ENCODE results near the gene CDC42BPG.

The CDC42BPG gene

DNA sequence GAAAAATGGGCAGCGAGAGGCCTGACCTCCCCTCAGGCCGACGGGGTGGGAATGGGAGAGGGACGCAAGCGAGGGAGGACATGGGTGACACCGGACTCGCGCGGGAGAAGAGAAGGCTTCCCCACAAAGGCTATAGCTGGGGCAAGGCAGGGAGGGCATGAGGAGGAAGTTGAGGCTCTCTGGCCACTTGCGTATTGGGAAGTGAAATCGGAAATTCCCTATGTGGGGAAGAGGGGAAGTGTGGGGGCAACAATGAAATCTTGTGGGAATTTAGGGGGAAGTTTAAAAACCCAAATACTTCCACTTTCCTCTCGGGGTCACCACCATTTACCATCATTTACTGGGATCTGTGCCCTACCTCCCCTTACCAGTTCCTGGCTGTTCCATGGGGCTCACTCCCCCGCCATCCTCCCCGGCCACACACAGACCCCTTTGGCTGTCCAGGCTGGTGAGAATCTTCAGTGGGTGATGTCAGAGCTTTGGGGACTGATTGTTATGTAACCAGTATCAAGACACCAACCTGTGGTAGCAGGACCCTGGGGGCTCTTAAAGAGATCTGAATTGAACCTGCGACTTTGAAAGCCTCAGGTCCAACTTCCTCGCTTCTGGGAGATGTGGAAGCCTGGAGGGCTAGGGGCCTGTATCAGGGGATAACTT, 34.9 kb upstream of the CDC42BPG start:
- DNase-seq = no peak

DNA sequence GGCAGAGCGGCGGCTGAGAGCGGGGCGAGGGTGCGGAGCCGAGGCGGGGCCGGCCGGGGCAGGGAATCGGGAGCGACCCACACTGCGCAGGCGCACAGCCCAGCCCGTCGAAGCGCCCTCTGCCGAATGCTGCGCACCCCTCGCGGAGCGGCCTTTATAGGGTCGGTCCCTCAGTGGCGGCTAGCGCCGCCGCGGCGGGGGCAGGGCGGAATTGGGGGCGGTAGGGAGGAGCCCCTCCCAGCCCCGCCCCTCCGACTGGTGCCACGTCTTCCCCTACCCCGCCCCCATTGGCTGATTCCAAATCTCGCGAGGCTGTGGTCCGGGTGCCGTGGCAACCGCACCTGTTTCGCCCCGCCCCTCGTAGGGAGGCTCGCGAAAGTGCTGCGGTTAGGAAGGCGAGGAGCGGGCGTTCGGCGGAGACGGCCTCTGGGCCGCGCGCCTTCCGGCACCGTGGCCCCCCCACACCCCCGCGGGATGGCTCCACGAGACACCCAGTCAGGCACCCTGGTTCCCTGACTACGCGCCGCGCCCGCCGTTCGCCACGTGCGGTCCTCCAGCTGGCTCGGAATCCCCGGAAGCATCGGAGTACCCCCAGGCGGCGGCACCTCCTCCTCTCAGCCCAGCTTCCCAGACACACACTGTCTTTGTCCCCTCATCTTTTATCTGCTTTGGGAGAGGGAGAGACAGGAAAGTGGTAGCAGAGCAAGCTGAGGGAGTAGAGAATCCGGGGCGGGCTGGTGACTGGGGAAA, 34.2 kb upstream of the CDC42BPG start, which contains the start of gene EHD1:
Gene EHD1 (minus strand): TSS at position 128 of the 750 bp plus-strand sequence. CDS start 157 bp downstream, outside the sequence.
- peak; percentile 97 for DNase-seq

DNA sequence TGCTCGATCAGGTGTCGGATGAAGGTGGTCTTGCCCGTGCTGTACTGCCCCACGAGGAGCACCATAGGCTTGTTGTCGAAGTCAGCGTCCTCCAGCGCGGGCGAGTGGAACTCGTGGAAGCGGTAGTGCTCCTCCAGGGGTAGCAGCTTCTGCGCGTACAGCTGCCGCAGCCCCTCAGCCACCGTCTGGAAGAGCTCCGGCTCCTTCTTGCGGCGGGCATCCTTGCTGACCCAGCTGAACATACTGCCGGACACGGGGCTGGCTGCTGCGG, 33.7 kb upstream of the CDC42BPG start:
- DNase-seq = no peak

- DNase-seq = no peak
Measured at GRCh38 chr11:64877390-64878222, 33.2 kb upstream of the CDC42BPG start.

DNA sequence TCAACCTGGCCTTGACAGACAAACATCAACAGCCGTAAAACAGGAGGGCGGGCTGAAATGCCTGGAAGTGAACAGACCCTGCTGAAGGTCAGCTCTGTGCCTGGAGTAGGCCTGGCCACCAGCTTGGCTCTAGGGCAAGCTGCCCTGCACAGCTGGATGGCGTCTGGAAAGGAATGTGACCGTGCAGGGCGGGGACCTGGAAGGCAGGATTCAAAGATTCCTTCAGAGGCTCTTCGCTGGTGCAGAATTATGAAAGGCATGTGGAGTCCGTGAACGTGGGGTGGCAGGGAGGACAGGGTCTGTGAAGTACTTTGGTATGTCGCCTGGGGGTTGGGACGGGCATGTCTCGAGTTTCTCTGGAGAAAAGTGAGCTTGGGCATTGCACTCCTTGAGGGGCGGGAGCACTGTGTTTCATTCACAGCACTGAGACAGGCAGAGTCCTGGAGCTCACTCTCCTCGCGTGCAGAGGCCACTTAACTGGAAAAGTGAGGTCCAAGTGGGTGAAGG, 32.4 kb upstream of the CDC42BPG start:
- DNase-seq = no peak

GRCh38 chr11:64876229-64876750, 31.8 kb upstream of the CDC42BPG start:
- DNase-seq = no peak

GRCh38 chr11:64875369-64876228, 31.1 kb upstream of the CDC42BPG start:
- no peak for DNase-seq

- DNase-seq = no peak
Measured at GRCh38 chr11:64874308-64875240, 30.1 kb upstream of the CDC42BPG start.

- no peak for DNase-seq
Measured at GRCh38 chr11:64872790-64873488, 28.5 kb upstream of the CDC42BPG start.

DNA sequence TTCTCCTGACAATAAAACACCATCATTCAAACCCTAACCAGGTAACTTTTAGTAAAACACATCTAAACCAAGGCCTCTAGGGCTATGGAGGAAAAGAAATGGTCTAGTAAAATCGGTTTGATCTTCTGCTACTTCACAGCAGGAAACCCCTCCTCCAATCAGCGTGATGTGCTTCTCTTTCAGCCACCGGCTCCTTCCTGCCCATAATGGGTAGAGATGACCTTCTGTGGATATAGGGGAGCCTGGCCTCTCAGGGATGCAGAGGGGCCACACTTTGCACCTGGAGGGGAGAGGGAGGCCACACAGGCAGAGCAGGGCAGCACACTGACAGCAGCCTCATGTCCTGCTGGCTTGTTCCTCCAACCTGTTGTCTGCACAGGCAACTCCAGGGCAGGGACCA, 27.0 kb upstream of the CDC42BPG start:
- DNase-seq = no peak

- DNase-seq = no peak
Measured at GRCh38 chr11:64870893-64871466, 26.5 kb upstream of the CDC42BPG start.

DNA sequence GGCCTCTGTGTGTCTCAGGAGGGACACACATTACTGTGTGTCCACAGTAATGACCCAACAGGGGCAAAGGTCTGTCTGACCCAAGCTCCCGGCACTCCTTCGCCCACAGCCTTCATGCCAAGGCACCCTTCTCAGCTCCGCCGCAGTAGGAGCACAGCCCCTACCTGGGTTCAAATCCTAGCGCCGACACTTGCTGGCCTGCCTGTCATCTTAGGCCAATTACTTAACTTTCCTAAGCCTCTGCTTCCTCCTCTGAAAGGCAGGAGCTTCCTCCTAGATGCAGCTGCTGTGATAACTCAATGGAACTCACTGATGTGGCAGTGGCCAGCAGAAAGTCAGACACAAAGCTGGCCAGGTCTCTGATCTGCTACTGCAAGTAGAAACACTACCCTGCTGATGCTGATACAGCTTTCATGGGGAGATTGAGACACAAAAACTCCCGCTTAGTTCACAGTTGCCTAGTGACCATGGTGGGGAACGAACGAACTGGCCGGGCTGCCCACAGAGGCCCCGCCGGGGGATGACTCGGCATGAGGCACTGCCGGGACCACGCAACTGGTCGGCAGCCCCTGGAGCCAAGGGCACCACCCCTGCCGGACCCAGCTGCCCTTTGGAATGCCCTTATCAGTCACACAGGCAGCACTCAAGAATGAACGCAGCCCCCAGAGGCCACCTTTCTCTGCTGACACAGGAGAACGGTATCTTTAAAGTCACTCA, 25.9 kb upstream of the CDC42BPG start:
- DNase-seq = no peak

DNA sequence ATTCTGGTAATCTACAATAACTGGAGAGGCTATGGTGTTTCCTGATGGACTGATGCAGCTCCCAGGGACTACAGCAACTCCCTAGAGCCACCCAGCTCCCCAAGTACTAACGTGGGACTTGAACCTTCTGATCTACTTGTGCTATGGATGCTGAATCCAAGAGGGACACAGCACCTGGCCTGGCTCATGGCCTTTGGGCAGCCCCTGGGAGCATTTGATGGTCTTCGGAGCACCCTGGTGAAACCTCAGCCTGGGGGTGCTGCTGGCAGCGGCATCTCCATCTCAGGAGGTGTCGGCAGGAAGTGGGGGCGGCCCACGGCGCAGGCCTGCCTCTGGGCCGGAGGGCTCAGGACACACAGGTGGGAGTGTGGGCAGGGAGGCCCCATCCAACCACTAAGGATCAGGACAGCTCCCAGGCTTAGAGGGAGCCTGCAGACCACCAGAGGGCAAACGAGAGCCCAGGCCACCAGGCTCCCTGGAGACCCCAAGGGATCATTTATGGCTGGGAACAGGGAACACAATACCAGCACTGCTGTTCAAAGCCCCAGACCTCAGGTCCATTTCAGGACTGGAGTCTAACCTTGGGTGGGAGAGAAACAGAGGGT, 25.2 kb upstream of the CDC42BPG start:
- no peak for DNase-seq

- no peak for DNase-seq
Measured at GRCh38 chr11:64868904-64869570, 24.6 kb upstream of the CDC42BPG start.

DNA sequence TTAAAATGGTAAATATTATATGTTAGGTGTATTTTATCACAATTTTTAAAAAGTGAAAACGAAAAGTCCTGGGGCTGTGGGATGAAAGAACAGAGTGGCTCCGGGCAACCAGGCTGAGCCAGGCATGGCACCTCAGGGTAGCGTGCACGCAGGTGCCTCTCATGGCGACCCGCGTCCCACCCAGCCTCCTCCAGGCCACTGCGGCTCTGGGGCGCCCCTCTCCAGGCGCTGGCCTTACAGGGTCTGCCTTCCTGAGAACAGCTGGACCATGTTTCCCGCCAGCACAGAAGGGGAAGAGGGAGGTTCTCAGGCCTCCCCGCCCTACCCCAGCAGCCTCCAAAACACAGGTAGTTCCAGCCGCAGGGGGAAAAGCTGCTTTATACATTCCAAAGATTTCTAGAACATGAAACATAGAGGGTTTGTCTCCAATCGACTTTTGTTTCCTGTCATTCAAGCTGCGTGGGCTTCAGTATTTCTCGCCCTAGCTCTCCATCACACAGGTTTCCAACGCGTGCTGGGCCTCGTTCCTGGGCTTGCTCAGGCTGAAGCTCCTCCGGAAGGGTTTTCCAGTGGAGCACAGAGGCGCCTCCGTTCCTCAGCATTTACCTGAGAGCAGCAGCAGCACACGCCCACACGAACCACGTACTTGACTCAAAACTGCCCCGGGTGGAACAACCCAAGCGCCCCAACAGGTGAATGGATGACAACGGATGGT, 23.5 kb upstream of the CDC42BPG start:
- no peak for DNase-seq

- DNase-seq = no peak
Measured at GRCh38 chr11:64866173-64866491, 21.7 kb upstream of the CDC42BPG start.

- no peak for DNase-seq
Measured at GRCh38 chr11:64865286-64866172, 21.1 kb upstream of the CDC42BPG start.
